GM18907 (cell line): ENCODE measurements around the gene TNS1.
"Not testable (repeated sequence)": the region's sequence is repeated elsewhere in the genome, so short reads cannot be mapped to it uniquely, and the experiment has no call there.

Source experiments
- ATAC-seq: cut with Tn5 transposase; IDR thresholded peaks from one replicate; pipeline ENCODE4 v1.9.1; 2021; ENCODE audit warnings: mild to moderate bottlenecking, moderate library complexity; ENCODE audit not compliant: unreplicated experiment

The TNS1 gene

GRCh38 chr2:217790681-217791392, 212.0 kb downstream of the TNS1 start:
- ATAC-seq: no peak

- ATAC-seq: no peak
Observed at GRCh38 chr2:217790195-217790594, 212.6 kb downstream of the TNS1 start.

GRCh38 chr2:217789736-217790181, 213.0 kb downstream of the TNS1 start:
- no peak for ATAC-seq

GRCh38 chr2:217789003-217789735, 213.6 kb downstream of the TNS1 start:
- no peak for ATAC-seq

- no peak for ATAC-seq
Observed at GRCh38 chr2:217788669-217789002, 214.2 kb downstream of the TNS1 start.

GRCh38 chr2:217787160-217787877, 215.5 kb downstream of the TNS1 start:
- no peak for ATAC-seq

GRCh38 chr2:217786560-217786959, 216.2 kb downstream of the TNS1 start:
- ATAC-seq: not testable (repeated sequence)

GRCh38 chr2:217785544-217786045, 217.2 kb downstream of the TNS1 start:
- peak; percentile 65 for ATAC-seq

- peak; percentile 13 for ATAC-seq
Observed at GRCh38 chr2:217784996-217785543, 217.7 kb downstream of the TNS1 start.

- ATAC-seq: no peak
Observed at GRCh38 chr2:217783243-217783642, 219.6 kb downstream of the TNS1 start.

- no peak for ATAC-seq
Observed at GRCh38 chr2:217777906-217778305, 224.9 kb downstream of the TNS1 start.

GRCh38 chr2:217776631-217777030, 226.2 kb downstream of the TNS1 start:
- ATAC-seq: no peak

- no peak for ATAC-seq
Observed at GRCh38 chr2:217775920-217776503, 226.8 kb downstream of the TNS1 start.

GRCh38 chr2:217774232-217774631, 228.6 kb downstream of the TNS1 start:
- no peak for ATAC-seq

- ATAC-seq: no peak
Observed at GRCh38 chr2:217773539-217773938, 229.3 kb downstream of the TNS1 start.

GRCh38 chr2:217766356-217766755, 236.4 kb downstream of the TNS1 start:
- ATAC-seq: no peak

- no peak for ATAC-seq
Observed at GRCh38 chr2:217761645-217762277, 241.0 kb downstream of the TNS1 start.

GRCh38 chr2:217759991-217760390, 242.8 kb downstream of the TNS1 start:
- no peak for ATAC-seq

GRCh38 chr2:217757108-217757463, 245.7 kb downstream of the TNS1 start:
- no peak for ATAC-seq

- no peak for ATAC-seq
Observed at GRCh38 chr2:217756375-217757107, 246.3 kb downstream of the TNS1 start.
